Activated CD8-positive, alpha-beta memory T cell treated with anti-CD3 and anti-CD28 coated beads for 1 hour (primary cell): ENCODE results near the gene SRCIN1.

Experiments
- DNase-seq, 2 donors: peaks; one replicate each; pipeline ENCODE4 v3.0.0-alpha.2; 2020; ENCODE audit warnings: low read depth in 1 of 2; ENCODE audit errors: extremely low read depth in 1 of 2

Gene SRCIN1

DNA sequence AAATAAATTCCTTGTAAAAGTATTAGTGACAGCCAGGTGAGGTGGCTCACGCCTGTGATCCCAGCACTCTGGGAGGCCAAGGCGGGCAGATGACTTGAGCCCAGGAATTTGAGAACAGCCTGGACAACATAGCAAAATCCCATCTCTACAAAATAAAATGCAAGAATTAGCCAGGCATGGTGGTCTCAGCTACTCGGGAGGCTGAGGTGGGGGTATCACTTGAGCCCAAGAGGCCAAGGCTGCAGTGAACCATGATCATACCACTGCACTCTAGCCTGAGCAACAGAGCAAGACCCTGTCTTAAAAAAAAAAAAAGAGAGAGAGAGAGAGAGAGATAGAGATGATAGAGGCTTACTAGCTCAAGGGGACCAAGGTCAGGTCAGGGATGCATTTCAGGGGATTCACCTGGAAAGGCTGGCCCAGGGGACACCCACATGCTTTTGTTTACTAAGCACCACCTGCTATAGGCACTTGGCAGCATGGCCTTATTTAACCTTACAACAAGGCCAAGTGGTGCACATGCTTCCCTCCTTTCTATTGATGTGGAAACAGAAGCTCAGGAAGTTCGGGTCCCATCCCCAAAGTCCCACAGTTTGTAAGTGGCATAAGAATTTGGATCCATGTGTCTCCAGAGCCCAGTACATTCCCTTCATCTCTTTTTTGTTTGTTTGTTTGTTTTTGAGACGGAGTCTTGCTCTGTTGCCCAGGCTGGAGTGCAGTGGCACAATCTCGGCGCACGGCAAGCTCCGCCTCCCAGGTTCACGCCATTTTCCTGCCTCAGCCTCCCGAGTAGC is 12.4 kb upstream of the SRCIN1 start:
- DNase-seq = no peak

DNA sequence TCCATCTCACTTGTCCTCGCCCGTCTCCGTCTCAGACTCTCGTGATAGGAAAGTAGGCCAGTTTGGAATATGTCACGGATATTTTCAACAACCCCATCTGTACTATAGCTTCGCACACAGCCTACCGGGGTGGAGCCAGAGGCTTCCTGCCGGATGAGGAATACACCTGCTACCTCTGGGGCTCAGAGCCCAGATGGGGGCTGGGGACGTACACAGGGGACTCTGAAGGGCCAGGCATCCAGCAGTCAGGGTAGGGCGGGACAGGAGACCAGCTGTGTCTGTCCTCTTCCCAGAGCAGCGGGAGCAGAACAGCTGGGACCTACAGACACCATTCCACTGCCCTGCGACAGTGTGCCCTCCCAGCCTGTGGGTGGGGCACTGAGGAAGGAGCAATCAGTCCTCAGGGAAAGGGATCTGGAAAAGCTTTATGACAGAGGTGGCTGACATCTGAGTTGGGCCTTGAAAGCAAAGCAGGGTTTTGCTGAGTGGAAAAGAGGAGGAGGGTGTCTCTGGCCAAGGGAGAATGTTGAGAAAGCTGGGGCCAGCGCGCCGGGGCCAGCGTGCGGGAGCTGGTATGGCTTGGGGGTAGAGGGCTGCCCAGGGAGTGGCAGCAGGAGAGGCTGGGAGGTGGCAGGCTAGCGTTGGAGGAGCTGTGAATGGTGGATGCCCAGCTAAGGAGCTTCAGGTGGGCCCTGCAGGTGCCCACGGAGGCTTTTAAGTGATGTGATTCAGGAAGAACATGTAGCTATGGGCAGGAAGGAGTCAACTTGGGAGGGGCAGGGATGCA is 11.5 kb upstream of the SRCIN1 start:
- DNase-seq = no peak

DNA sequence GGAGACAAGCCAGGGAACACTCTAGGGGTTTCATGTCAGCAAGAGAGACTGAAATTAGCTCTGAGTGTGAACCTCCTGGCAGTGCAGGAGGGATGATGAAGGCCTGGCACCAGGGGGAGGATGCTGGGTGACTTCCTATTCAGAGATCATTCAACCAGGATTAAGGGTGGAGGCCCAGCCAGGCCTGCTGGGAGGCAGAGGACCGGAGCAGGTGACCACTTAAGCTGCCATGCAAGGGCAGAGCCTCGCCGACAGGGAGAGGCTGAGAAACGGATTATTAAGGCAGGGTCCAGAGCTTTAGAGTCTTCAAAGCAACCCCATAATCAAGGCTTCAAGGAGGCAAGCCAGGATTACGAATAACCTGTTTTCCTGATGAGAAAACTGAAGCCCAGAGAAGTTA is 10.6 kb upstream of the SRCIN1 start:
- DNase-seq = no peak

GRCh38 chr17:38613981-38614779 is 8.4 kb upstream of the SRCIN1 start:
- DNase-seq = no peak

- no peak for DNase-seq
Observed at GRCh38 chr17:38613525-38613980, 7.8 kb upstream of the SRCIN1 start.

DNA sequence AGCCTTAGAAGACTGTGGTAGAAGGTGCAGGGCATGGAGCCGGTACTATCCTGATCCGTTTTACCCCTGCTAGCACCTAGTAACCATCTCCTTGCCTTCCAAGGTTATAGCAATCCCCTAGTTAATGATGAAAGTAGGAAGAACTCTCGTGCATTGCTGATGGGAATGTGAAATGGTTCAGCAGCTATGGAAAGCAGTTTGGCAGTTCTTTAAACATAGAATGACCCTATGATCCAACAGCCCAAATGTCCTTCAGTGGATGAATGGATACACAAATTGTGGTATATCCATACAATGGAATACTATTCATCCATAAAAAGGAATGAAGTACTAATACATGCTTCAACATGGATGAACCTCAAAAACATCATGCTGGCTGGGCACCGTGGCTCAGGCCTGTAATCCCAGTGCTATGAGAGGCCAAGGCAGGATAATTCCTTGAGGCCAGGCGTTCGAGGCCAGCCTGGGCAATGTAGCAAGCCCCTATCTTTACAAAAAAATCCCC is 6.2 kb upstream of the SRCIN1 start:
- no peak for DNase-seq

- DNase-seq = no peak
Observed at GRCh38 chr17:38611070-38611786, 5.5 kb upstream of the SRCIN1 start.

- no peak for DNase-seq
Observed at GRCh38 chr17:38609280-38610031, 3.7 kb upstream of the SRCIN1 start.

- no peak for DNase-seq
Observed at GRCh38 chr17:38608648-38609047, 2.9 kb upstream of the SRCIN1 start.

DNA sequence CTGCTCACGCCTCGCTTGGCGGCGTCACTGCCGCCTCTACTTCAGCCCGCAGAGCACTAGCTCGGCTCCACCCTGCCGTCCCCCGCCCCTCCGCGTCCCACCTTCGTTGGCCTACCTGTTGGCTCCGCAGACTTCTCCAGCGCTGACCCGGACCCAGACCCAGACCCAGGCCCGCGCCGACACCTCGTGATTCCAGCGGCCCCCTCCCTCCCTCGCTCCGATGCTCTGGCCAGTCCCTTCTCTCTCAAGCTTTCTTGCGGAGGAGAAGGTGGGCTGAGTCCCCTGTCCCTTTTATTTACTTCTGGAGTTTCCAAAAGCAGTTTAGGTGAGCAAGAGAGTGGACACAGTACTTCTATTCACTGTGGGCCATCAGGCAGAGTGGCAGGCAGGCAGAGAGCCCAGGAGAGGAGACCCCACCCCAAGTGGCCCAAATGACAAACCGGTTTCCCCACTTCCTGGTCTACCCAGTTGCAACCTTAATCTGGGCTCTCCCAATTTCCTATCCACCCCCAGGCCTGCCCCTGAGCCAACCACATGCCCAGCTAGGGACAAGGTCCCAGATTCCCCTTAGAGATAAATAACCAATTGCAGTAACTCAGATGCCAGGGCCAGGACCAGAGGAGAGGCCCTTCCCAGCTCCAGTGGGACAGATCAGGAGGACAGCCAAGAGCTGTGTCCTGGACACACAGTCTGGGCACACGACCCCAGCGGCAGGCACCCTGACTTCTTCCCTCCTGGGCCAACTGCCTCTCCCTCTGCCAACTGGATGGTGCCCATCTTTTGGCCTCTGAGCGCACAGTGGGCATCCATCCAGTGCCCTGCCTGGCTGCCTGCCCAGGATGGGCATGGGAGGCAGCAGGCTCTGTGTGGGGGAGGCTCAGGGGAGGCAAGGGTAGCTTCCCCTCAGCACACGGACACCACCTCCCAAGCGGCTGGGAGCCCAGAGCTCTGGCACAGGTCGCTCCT is 1.2 kb upstream of the SRCIN1 start:
- DNase-seq = no peak

- no peak for DNase-seq
Observed at GRCh38 chr17:38605411-38605840, 326 bp downstream of the SRCIN1 start.

GRCh38 chr17:38604479-38605403 is 1.0 kb downstream of the SRCIN1 start:
- DNase-seq = no peak

GRCh38 chr17:38603786-38604478 is 1.8 kb downstream of the SRCIN1 start:
- DNase-seq = no peak

DNA sequence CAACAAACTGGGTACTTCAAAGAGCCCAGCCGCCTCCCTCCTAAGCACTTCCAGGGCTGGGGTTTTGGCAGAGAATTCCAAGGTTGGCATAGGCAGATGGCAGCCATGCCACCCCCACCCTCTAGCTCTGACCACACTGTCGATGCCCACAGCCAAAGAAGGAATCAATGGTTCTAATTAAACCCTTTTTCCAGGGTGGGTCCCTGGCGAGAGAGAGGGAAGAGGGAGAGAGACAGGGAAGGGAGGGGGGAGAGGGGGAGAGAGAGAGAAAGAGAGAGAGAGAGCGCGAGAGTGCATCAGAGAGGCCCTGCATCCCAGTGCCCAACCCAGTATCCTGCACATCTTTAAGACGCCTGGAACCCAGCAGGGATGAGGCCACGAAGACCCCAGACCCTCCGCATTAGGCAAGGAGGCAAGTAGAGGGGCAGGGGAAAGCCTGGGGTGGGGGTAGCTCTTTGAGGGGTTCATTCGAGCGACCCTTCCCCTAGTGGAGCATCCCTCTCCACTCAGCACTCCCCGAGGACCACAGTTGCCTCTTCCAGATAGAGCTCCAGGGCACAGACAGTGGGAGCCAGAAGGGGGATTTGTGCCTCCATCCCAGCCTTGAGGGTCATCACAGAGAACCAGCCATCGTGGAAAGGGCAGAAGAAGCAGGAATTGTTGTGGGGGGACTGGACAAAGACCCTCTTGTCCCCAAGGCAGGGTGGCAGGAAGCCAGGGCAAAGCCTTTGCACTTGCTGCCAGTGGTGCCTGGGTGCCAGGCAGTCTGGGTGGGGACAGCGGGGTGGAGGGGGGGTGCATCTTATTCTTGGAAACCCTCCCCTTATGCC is 2.6 kb downstream of the SRCIN1 start:
- DNase-seq = no peak

DNA sequence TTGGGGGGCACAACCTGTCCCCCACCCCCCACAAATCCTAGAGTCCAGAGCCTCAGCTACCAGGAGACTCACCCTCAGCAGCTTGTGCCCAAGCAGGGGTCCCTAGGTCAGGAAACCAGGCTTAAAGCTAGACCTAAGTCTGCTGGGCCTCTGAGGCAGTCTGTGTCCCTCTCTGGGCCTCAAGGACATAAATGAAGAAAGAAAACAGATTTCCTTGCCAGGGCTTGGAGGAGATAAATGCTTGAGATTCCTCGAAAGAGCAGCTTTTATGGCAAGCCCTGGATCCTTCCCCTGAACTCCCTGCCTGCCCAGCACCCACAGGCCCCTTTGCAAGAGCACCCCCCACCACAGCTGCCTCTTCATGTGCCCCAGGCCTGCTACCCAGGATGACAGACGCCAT is 3.3 kb downstream of the SRCIN1 start:
- no peak for DNase-seq
